OCI-LY7 (cell line): Measurements from ENCODE around the gene GPRC5C.

Source experiments
- EZH2phosphoT487 ChIP-seq: fragments of 200-600 bp; sonication (generic); IDR thresholded peaks from 2 replicates; pipeline ENCODE4 v1.6.1; 2018; ENCODE audit warnings: low read depth, borderline replicate concordance, mild to moderate bottlenecking, mixed run types, antibody characterized with exemption, low read length, moderate library complexity, mixed read lengths
- TF ChIP-seq, protein P1 (sequence below): fragments of 200-600 bp; sonication (generic); conservative IDR thresholded peaks from 2 replicates; pipeline ENCODE4 v1.5.1; 2014; ENCODE audit warnings: mild to moderate bottlenecking, antibody characterized with exemption, low read length, moderate library complexity, mixed read lengths

- TF ChIP-seq, protein P1, sequence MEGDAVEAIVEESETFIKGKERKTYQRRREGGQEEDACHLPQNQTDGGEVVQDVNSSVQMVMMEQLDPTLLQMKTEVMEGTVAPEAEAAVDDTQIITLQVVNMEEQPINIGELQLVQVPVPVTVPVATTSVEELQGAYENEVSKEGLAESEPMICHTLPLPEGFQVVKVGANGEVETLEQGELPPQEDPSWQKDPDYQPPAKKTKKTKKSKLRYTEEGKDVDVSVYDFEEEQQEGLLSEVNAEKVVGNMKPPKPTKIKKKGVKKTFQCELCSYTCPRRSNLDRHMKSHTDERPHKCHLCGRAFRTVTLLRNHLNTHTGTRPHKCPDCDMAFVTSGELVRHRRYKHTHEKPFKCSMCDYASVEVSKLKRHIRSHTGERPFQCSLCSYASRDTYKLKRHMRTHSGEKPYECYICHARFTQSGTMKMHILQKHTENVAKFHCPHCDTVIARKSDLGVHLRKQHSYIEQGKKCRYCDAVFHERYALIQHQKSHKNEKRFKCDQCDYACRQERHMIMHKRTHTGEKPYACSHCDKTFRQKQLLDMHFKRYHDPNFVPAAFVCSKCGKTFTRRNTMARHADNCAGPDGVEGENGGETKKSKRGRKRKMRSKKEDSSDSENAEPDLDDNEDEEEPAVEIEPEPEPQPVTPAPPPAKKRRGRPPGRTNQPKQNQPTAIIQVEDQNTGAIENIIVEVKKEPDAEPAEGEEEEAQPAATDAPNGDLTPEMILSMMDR = no peak
- no peak for TF ChIP-seq EZH2phosphoT487
Observed at GRCh38 chr17:74471341-74471740, 39.5 kb downstream of the GPRC5C start.
